Upper lobe of right lung (tissue), 1 donor: ENCODE results near the gene RINT1. TPM values are rescaled to one million over a fixed set of nuclear protein-coding genes. Genes with fewer than 3 reads are reported as not detected.
A peak's percentile ranks its signal among the peaks of the same experiment; 100 is the strongest.

Source experiments
- ATAC-seq: fragments of 200-7000 bp; cut with Tn5 transposase; one replicate; pipeline ENCODE4 v1.9.1; 2020; ENCODE audit warnings: mild to moderate bottlenecking, moderate library complexity
- DNase-seq: peaks from one replicate; pipeline ENCODE4 v3.0.0-alpha.2; 2020
- H3K27ac ChIP-seq: fragments of 200-600 bp; one replicate; pipeline ENCODE4 v1.8.0; 2022
- H3K27me3 ChIP-seq: fragments of 200-600 bp; one replicate; pipeline ENCODE4 v1.8.0; 2022; ENCODE audit warnings: mild to moderate bottlenecking
- H3K36me3 ChIP-seq: fragments of 200-600 bp; one replicate; pipeline ENCODE4 v1.8.0; 2022
- H3K4me1 ChIP-seq: fragments of 200-600 bp; one replicate; pipeline ENCODE4 v1.8.0; 2022
- H3K4me3 ChIP-seq: fragments of 200-600 bp; one replicate; pipeline ENCODE4 v1.8.0; 2022; ENCODE audit warnings: mild to moderate bottlenecking
- H3K9me3 ChIP-seq: fragments of 200-600 bp; one replicate; pipeline ENCODE4 v1.8.0; 2022
- intact Hi-C: fragments of 100-400 bp; cut with DNase I; formaldehyde crosslinking; loops from one replicate; pipeline ENCODE4 v1.11.0; 2022
- total RNA-seq: library from RNA; stranded (reverse); fragmentation: NEBNext Ultra II Directional; extraction: Animal tissue kit (Norgen Biotek cat#: 25700); gene quantifications from one replicate; pipeline ENCODE4 v1.2.1, GENCODE V29; 2021
- TF ChIP-seq, protein P1 (sequence below): fragments of 200-600 bp; IDR thresholded peaks from one replicate; pipeline ENCODE4 v1.8.0; 2022; ENCODE audit warnings: antibody characterized with exemption
- donor health status: DM: no; HTN: yes; CAD: no; lungs with severe emphysema.

RINT1 gene
- total RNA-seq, 1 donor from 2014 or later = 14.8 TPM

DNA sequence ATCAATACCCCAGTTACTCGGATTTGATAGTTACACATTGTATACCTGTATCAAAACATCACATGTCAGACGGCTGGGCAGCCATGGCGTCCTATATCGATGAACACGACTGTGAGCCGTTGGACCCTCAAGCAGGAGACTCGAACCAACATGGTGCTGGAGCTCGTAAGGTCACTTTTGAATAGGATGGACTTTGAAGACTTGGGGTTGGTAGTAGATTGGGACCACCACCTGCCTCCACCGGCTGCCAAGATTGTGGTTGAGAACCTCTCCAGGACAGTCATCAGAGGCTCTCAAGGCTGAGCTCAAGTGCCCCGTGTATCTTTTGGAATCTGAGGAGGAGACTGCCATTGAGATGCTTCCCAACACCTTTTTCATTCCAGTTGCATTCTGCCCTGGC lies 1.9 kb upstream of the RINT1 start:
- no peaks in the 10 kb centered on the region for H3K27me3 ChIP-seq
- no peak for DNase-seq
- TF ChIP-seq, protein P1, sequence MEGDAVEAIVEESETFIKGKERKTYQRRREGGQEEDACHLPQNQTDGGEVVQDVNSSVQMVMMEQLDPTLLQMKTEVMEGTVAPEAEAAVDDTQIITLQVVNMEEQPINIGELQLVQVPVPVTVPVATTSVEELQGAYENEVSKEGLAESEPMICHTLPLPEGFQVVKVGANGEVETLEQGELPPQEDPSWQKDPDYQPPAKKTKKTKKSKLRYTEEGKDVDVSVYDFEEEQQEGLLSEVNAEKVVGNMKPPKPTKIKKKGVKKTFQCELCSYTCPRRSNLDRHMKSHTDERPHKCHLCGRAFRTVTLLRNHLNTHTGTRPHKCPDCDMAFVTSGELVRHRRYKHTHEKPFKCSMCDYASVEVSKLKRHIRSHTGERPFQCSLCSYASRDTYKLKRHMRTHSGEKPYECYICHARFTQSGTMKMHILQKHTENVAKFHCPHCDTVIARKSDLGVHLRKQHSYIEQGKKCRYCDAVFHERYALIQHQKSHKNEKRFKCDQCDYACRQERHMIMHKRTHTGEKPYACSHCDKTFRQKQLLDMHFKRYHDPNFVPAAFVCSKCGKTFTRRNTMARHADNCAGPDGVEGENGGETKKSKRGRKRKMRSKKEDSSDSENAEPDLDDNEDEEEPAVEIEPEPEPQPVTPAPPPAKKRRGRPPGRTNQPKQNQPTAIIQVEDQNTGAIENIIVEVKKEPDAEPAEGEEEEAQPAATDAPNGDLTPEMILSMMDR = no peak
- H3K4me1 ChIP-seq = peaks cover 11% of the 10 kb centered on the region
- no peaks in the 10 kb centered on the region for H3K36me3 ChIP-seq
- H3K4me3 ChIP-seq = no peak overlapping the region
- no peak for ATAC-seq
- H3K9me3 ChIP-seq = no peaks in the 10 kb centered on the region
- H3K27ac ChIP-seq = no peak overlapping the region
- intact Hi-C loops = no loop called here

GRCh38 chr7:105530546-105530945 lies 1.5 kb upstream of the RINT1 start:
- H3K4me1 ChIP-seq = peaks cover 11% of the 10 kb centered on the region
- no peak overlapping the region for H3K4me3 ChIP-seq
- intact Hi-C loops = no loop called here
- ATAC-seq = no peak
- no peaks in the 10 kb centered on the region for H3K27me3 ChIP-seq
- TF ChIP-seq, protein P1 = no peak
- peaks cover 2% of the 10 kb centered on the region for H3K36me3 ChIP-seq
- peak; percentile 62 for DNase-seq
- no peak overlapping the region for H3K27ac ChIP-seq
- no peaks in the 10 kb centered on the region for H3K9me3 ChIP-seq

DNA sequence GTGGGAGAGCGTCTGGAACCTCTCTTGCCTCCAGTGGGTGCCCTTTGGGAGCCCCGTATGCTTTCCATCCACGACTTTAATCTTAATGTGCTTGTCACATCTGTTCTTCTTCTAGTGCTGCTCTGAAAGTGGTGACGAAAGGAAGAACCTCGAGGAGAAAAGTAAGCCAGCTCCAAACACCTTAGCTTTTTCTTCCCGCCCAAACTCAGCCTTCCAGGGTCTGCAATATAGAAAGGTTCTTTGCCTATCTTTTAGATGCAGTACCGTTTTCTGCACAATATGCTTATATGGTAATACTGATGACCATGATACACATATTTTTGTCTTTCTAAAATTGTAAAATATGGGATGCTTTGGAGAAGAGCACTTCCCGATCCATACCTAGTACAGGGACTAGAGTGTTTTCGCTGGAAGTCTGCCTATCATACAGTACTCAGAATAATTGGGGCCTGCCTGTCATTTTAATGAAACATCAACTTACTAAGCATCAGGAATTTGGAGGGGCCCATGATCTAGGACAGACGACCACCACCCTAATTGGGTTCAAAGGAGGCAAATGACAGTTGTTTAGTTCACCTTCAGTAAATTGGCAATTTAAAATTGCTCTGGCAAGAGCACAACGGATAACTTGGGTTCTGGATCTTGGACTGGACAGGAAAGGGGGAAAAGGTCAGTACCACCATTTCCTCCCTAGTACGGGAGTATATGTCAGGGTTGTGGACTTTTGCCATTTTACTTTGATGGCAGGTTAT lies 884 bp downstream of the RINT1 start:
- peaks cover 11% of the 10 kb centered on the region for H3K4me1 ChIP-seq
- peaks cover 24% of the 10 kb centered on the region for H3K36me3 ChIP-seq
- no peaks in the 10 kb centered on the region for H3K9me3 ChIP-seq
- DNase-seq = no peak
- no peaks in the 10 kb centered on the region for H3K27me3 ChIP-seq
- H3K27ac ChIP-seq = peak overlapping the region; percentile 88
- peak overlapping the region; percentile 90 for H3K4me3 ChIP-seq
- ATAC-seq = no peak
- intact Hi-C loops = no loop called here
- TF ChIP-seq, protein P1 = no peak

GRCh38 chr7:105538339-105538738 lies 6.3 kb downstream of the RINT1 start:
- peak; percentile 19 for DNase-seq
- peaks cover 76% of the 10 kb centered on the region for H3K36me3 ChIP-seq

GRCh38 chr7:105559926-105560325 lies 27.9 kb downstream of the RINT1 start:
- DNase-seq (no peak), ATAC-seq (no peak)
- H3K4me3 ChIP-seq = no peak overlapping the region
- peaks cover 88% of the 10 kb centered on the region for H3K36me3 ChIP-seq
- intact Hi-C loops = no loop called here
- no peaks in the 10 kb centered on the region for H3K9me3 ChIP-seq
- no peak overlapping the region for H3K27ac ChIP-seq
- TF ChIP-seq, protein P1 = no peak
- H3K27me3 ChIP-seq = no peaks in the 10 kb centered on the region
- H3K4me1 ChIP-seq = no peaks in the 10 kb centered on the region

More at GRCh38 chr7:105538339-105538738, 6.3 kb downstream of the RINT1 start:
- intact Hi-C loops = no loop called here
- Histone ChIP-seq H3K4me3 (no peak overlapping the region), H3K27ac (no peak overlapping the region), H3K9me3 (no peaks in the 10 kb centered on the region), H3K27me3 (no peaks in the 10 kb centered on the region), H3K4me1 (peaks cover 4% of the 10 kb centered on the region)
- TF ChIP-seq, protein P1 = no peak
- no peak for ATAC-seq
